Measurements from ENCODE around the gene FALEC. TPM values are rescaled to one million over a fixed set of nuclear protein-coding genes. Genes with fewer than 3 reads are reported as not detected.

The FALEC gene
- total and polyA plus RNA-seq, 9 of the 15 experiments (the other 6 are each of a cell fraction or from before 2014, with no cell fraction given): 0.15 to 1.8 (median 0.53) TPM; not detected in 5

DNA sequence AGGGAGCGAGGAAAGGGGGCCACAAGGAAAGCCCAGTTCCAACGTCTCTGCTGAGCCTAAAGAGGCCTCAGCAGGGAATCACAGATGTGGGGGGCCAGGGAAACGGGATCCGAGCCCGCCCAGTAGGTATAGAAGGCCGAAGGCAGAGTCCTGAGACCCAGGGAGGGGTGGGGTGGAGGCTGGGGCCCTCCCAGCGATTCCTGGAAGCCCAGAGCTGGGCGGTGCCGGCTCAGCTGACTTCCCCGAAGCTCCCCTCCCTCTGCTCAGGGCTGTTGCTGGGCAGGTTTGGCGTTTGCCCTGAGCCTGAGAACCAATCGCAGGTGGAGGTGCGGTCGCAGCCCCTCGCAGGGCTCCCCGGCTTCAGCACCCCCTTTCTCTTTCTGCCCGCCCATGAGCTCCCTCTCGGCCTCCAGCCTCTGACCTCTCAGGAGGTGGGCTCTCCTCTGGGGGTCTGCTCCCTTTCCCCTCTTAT is 46.5 kb downstream of the FALEC start (continued):
- TF ChIP-seq HINFP (tag; conservative IDR thresholded peaks at IDR 0.05; ENCODE audit: low read depth): no peak
- no peak for TF ChIP-seq ZNF134 (CRISPR knock-in tag; conservative IDR thresholded peaks at IDR 0.05)
- peak; percentile 24; the same call in 1 of the 2 replicates for TF ChIP-seq REST (IDR thresholded peaks at IDR 0.05; ENCODE audit: borderline replicate concordance)
- TF ChIP-seq REST (CRISPR knock-in tag; IDR thresholded peaks at IDR 0.05; ENCODE audit: low read depth): no peak
- TF ChIP-seq THAP7 (CRISPR knock-in tag; IDR thresholded peaks at IDR 0.05): no peak
- TF ChIP-seq ZFPM2 (CRISPR knock-in tag; IDR thresholded peaks at IDR 0.05): no peak
- no peak for TF ChIP-seq ZBTB9 (CRISPR knock-in tag; IDR thresholded peaks at IDR 0.05)
- TF ChIP-seq, protein P1, sequence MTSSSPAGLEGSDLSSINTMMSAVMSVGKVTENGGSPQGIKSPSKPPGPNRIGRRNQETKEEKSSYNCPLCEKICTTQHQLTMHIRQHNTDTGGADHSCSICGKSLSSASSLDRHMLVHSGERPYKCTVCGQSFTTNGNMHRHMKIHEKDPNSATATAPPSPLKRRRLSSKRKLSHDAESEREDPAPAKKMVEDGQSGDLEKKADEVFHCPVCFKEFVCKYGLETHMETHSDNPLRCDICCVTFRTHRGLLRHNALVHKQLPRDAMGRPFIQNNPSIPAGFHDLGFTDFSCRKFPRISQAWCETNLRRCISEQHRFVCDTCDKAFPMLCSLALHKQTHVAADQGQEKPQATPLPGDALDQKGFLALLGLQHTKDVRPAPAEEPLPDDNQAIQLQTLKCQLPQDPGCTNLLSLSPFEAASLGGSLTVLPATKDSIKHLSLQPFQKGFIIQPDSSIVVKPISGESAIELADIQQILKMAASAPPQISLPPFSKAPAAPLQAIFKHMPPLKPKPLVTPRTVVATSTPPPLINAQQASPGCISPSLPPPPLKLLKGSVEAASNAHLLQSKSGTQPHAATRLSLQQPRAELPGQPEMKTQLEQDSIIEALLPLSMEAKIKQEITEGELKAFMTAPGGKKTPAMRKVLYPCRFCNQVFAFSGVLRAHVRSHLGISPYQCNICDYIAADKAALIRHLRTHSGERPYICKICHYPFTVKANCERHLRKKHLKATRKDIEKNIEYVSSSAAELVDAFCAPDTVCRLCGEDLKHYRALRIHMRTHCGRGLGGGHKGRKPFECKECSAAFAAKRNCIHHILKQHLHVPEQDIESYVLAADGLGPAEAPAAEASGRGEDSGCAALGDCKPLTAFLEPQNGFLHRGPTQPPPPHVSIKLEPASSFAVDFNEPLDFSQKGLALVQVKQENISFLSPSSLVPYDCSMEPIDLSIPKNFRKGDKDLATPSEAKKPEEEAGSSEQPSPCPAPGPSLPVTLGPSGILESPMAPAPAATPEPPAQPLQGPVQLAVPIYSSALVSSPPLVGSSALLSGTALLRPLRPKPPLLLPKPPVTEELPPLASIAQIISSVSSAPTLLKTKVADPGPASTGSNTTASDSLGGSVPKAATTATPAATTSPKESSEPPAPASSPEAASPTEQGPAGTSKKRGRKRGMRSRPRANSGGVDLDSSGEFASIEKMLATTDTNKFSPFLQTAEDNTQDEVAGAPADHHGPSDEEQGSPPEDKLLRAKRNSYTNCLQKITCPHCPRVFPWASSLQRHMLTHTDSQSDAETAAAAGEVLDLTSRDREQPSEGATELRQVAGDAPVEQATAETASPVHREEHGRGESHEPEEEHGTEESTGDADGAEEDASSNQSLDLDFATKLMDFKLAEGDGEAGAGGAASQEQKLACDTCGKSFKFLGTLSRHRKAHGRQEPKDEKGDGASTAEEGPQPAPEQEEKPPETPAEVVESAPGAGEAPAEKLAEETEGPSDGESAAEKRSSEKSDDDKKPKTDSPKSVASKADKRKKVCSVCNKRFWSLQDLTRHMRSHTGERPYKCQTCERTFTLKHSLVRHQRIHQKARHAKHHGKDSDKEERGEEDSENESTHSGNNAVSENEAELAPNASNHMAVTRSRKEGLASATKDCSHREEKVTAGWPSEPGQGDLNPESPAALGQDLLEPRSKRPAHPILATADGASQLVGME (CRISPR knock-in tag; IDR thresholded peaks at IDR 0.05): no peak
- TF ChIP-seq SP1 (CRISPR knock-in tag; IDR thresholded peaks at IDR 0.05): peak; percentile 35; the same call in 1 of the 2 replicates
- TF ChIP-seq U2AF2 (optimal IDR thresholded peaks at IDR 0.05; ENCODE audit: low read depth, low read length): no peak
- no peak for TF ChIP-seq RFX1 (IDR thresholded peaks at IDR 0.05)

All from K562 (cell line).